CD1c-positive myeloid dendritic cell (primary cell): Measurements from ENCODE around the gene CACNA1C.

Experiments
- DNase-seq: peaks from one replicate; pipeline ENCODE4 v3.0.0-alpha.2; 2016; ENCODE audit errors: extremely low spot score

Gene CACNA1C

GRCh38 chr12:2171672-2172426 lies 119.1 kb downstream of the CACNA1C start:
- no peak for DNase-seq

DNA sequence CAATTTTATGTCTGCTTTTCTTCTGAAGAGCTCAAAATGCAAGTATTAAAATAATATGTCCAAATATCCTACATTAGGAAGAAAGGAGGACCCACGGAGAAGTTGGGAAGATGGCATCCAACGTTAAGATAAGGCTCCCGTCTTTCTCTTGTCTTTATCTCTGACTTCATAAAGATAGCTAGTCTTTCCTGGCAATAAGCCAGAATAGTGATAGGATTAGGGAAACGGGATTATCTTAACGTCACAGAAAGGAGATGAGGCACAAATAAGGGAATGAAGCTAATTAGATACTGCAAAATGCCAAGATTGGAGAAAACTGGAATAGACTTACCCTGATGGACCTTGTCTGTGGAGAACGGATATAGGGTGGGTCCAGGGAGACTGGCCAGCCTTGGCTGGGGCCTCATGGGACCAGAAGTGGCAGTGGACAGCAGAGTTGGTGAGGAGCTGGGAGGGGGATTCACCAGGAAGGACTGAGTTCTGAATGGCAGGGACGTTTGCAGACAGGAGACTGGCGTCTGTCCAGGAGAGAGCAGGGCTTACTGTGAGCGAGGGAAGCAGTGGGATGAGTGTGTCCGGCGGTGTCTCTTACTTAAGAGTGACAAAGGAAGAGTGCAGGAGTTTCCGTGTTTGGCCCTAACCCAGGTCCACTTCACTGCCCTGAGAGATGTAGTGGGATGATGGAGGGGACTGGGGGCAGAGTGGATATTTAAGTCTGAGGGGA lies 119.9 kb downstream of the CACNA1C start:
- no peak for DNase-seq

- peak; percentile 11 for DNase-seq
Observed at GRCh38 chr12:2173971-2174370, 121.2 kb downstream of the CACNA1C start.

DNA sequence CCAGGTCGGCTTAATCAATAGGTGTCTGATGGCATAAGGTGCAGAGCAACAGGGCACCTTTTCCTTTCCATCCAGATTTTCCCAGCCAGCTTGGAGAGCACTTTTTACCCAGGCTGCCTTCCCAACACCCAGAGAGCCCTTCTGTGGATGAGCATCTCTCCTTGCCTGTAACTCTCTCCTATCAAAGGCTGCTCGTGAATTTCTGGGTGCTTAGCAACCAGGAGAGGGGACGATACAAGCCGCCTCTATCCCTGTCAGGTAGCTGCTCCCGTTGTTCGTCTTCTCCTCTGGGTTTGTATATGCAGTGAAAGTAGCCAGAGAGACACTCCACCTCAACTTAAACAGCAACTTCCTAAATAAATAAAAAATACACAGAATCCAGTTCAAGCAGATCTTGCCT lies 124.2 kb downstream of the CACNA1C start:
- DNase-seq: no peak

DNA sequence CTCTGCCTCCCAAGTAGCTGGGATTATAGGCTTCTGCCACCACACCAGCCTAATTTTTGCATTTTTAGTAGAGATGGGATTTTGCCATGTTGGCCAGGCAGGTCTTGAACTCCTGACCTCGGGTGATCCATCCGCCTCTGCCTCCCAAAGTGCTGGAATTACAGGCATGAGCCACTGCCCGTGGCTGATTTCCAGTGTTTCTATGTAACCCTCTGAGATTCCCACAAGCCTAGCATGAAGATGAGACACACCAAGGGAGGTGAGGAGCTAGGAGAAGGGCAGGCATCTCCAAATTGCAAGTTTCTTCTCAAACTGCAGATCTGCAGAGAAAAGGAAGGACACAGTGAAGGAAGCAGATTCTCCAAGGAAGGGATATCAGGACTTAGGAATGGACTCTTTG lies 125.0 kb downstream of the CACNA1C start:
- DNase-seq: no peak

DNA sequence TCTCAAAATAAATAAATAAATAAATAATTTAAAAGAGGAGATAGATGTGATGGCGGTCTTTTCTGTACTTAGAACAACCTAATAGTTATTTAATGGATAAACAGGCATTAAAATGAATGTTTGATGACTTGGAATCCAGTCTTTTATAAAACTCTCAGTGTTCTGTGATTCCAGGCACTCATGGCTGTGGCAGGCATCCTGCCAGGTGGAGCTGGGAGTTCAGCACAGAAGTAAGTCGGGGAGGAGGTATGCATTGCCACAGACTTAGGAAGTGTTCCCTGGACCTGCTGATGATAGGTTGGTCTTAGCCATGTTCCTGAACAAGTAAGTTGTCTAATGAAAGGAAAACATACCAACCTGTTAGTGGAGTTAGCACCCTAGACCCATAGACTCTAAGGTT lies 126.3 kb downstream of the CACNA1C start:
- no peak for DNase-seq

DNA sequence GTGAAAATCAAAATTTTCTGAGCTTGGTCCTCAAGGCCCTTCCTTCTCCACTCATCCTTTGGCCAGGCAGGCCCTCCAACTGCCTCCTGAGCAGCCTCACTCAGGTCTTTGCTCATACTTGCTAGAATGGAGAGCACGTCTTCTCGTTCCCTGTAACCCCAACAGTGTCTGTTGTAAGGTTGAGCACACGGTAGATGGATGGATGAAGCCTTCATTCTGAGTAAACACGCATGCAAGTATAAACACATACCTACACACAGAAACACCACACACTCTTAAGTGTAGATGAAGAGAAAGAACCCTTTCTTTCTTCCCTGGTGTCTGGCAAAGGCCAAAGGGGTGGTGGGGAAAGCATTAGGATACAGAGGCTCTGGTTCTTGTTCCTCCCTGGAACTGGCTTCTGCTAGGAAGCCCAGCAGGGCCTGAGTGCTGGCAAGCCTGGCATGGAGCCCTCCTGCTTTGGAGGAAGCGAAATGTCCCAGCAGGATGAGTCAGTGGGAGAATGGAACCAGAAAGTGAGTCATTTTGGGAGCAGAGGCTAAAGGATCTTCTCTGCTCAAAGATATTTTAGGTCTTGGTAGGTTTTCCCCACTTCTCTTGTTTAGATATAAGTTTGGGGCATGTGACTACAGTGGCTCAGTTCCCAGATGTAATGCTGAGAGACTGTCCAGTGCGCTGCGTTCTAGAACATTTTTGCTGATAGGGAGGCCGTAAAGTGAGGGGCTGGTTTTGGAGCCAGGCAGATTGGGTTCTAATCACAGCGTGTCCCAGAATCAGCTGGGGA lies 127.4 kb downstream of the CACNA1C start:
- peak; percentile 11 for DNase-seq

DNA sequence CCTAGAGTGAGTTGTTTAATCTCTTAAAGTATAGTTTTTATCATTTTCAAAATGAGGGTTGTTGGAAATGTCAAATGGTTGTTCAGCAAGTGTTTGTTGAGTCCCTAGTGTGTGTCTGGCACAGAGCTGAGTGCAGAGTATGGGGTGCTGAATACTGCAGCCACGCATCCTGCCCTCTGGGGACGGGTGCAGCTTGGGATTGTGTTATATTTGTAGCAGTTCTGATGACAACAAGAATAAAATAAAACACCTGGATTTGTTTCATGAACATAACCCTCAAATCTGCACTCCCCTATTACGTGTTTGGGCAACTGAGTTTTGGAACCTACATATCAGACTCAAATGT lies 127.9 kb downstream of the CACNA1C start:
- no peak for DNase-seq

- no peak for DNase-seq
Observed at GRCh38 chr12:2183556-2184541, 131.1 kb downstream of the CACNA1C start.

GRCh38 chr12:2185751-2186341 lies 133.1 kb downstream of the CACNA1C start:
- no peak for DNase-seq

GRCh38 chr12:2187195-2187945 lies 134.6 kb downstream of the CACNA1C start:
- DNase-seq: no peak

DNA sequence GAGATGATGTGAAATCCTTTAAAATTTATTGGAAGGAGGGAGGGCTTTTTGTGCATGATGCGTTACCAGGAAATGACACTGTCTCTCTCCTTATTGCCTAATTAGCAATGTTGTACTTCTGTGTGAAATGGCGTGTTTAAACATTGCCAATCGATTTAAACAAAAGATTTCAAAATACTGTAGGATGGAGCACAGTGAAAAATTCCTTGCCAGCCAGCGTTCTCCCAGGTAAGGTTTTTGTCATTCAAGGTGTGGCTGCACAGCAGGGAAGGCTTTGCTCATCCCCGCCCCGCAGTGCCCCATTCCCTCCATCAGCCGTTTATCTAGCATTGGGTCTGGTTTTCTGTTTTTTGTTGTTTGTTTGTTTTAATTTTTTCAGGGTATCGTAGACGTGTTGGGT lies 137.3 kb downstream of the CACNA1C start:
- no peak for DNase-seq

- no peak for DNase-seq
Observed at GRCh38 chr12:2190896-2191533, 138.2 kb downstream of the CACNA1C start.

DNA sequence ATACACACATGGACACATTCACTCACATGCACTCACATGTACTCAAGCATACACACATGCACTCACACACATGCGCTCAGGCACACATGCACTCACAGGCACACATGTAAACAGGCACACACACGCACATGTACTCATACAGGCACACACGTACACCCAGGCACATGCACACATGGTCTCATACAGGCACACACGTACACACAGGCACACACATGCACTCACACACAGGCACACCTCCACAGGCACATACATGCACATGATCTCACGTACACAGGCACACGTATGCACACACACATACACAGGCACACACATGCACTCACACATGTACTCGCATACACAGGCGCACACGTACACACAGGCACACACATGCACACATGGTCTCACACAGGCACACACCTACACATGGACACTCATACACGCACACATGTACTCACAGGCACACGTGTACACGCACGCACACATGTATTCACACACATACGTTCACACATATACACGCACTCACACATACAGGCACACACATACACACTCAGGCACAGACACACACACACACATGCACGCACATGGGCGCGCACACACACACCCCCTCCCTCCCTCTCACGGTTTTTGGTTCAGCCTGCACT lies 138.9 kb downstream of the CACNA1C start:
- DNase-seq: no peak

DNA sequence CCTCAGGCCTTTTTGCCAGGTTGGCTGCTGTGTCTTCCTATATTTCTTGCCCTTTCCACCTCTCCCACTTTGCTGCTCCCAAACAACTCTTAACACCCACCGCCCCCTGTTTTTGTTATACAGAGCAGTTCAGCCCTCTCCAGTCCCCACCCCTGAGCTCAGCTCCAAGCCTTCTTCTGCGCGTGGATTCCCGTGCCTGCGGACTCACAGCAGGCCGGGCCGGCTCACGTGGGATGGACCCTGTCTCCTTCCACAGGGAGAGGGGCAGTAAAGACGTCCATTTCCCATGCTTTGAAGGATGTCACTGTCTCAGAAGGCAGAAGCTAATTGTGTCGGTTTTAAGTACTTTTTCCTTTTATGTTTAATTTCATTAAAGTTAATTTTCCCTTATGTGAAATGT lies 139.4 kb downstream of the CACNA1C start:
- DNase-seq: no peak

GRCh38 chr12:2194060-2194459 lies 141.3 kb downstream of the CACNA1C start:
- no peak for DNase-seq

DNA sequence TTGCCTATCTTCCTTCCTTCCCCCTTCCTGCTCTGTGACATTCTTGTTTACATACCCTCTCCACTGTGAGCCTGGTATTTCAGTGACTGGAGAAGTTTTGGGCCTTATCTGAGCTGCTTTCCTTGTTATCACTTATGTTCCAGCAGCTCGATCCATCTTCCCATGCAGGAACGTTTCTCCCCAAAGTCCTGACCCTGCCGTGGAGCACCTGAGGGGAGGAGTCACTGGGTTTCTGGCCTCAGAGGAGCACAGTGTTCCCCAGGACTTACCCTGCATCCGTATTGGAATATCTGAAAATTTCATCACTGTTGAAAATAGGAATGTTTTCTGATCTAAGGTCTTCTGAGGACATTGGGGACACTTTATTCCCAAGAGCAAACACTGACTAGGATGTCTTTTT lies 141.8 kb downstream of the CACNA1C start:
- DNase-seq: no peak

- DNase-seq: no peak
Observed at GRCh38 chr12:2195085-2195484, 142.3 kb downstream of the CACNA1C start.

GRCh38 chr12:2198005-2198501 lies 145.3 kb downstream of the CACNA1C start:
- no peak for DNase-seq
